Endothelial cell (in vitro differentiated cells): ENCODE results near the gene GPR141. TPM values are rescaled to one million over a fixed set of nuclear protein-coding genes. Genes with fewer than 3 reads are reported as not detected.

Source experiments
- DNase-seq: peaks from one replicate; pipeline ENCODE4 v3.0.0; 2021; ENCODE audit warnings: low spot score
- H3K27ac Mint-ChIP-seq: one replicate; pipeline ENCODE4 v1.8.0; 2021; ENCODE audit warnings: mixed read lengths, inconsistent platforms; ENCODE audit not compliant: unreplicated experiment
- H3K27me3 Mint-ChIP-seq: one replicate; pipeline ENCODE4 v1.8.0; 2021; ENCODE audit warnings: mild to moderate bottlenecking, moderate library complexity, mixed read lengths, inconsistent platforms; ENCODE audit not compliant: unreplicated experiment
- H3K36me3 Mint-ChIP-seq: one replicate; pipeline ENCODE4 v1.8.0; 2021; ENCODE audit warnings: mild to moderate bottlenecking, low read depth, mixed read lengths, inconsistent platforms; ENCODE audit not compliant: unreplicated experiment
- H3K4me1 Mint-ChIP-seq: one replicate; pipeline ENCODE4 v1.8.0; 2021; ENCODE audit warnings: mild to moderate bottlenecking, mixed read lengths, inconsistent platforms; ENCODE audit not compliant: unreplicated experiment
- H3K4me3 Mint-ChIP-seq: one replicate; pipeline ENCODE4 v1.8.0; 2021; ENCODE audit warnings: mild to moderate bottlenecking, mixed read lengths, inconsistent platforms; ENCODE audit not compliant: unreplicated experiment
- H3K9me3 Mint-ChIP-seq: one replicate; pipeline ENCODE4 v1.8.0; 2021; ENCODE audit warnings: mixed read lengths, inconsistent platforms; ENCODE audit not compliant: unreplicated experiment
- total RNA-seq: library from RNA; stranded (reverse); fragmentation: NEBNext Ultra II Directional; extraction: Animal tissue kit (Norgen Biotek cat#: 25700); gene quantifications from one replicate; pipeline ENCODE4 v1.2.1, GENCODE V29; 2021; ENCODE audit not compliant: unreplicated experiment
- TF ChIP-seq, protein P1 (sequence below): fragments of 200-600 bp; sonication (generic); IDR thresholded peaks from one replicate; pipeline ENCODE4 v1.5.0; 2021; ENCODE audit warnings: antibody characterized with exemption; ENCODE audit not compliant: unreplicated experiment

GPR141 gene
- total RNA-seq, 1 donor from 2014 or later = not detected

DNA sequence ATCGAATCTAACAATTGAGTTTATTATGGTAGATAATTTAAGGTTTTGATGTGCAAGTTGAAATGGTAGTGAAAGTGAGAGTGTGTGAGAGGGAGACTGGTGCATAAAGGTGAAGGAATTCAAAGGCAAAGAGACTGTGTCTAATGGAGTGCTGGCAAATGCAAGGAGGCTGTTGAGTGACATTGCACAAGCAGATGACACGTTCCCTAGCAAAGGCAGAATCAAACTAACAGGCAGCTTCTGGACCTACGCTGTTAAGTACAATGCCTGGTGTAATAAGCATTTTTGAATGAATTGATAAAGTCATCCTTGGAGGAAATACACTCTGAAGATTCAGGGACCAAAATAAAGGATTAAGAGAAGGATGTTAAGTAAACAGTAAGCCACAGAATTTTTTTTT lies 11.7 kb upstream of the GPR141 start:
- H3K27ac Mint-ChIP-seq = no peak overlapping the region
- no peak for DNase-seq
- H3K9me3 Mint-ChIP-seq = no peaks in the 10 kb centered on the region

DNA sequence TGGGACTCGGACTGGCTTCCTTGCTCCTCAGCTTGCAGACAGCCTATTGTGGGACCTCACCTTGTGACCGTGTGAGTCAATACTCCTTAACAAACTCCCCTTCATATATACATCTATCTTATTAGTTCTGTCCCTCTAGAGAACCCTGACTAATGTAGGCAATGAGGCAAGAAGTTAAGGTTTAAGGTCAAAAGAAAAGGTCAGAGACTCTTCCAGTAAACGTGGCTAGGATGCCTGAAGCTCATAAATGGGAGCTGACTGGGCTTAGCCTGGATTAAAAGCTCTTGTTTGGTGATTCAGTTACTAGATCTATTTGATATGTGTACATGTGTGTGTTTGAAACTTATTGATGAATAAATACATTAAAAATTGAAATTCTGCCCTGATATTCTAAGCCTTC lies 10.6 kb upstream of the GPR141 start:
- Mint-ChIP-seq H3K36me3 (no peaks in the 10 kb centered on the region), H3K4me1 (no peaks in the 10 kb centered on the region), H3K27ac (no peak overlapping the region), H3K27me3 (no peaks in the 10 kb centered on the region), H3K4me3 (no peak overlapping the region), H3K9me3 (no peaks in the 10 kb centered on the region)
- no peak for DNase-seq
- TF ChIP-seq, protein P1, sequence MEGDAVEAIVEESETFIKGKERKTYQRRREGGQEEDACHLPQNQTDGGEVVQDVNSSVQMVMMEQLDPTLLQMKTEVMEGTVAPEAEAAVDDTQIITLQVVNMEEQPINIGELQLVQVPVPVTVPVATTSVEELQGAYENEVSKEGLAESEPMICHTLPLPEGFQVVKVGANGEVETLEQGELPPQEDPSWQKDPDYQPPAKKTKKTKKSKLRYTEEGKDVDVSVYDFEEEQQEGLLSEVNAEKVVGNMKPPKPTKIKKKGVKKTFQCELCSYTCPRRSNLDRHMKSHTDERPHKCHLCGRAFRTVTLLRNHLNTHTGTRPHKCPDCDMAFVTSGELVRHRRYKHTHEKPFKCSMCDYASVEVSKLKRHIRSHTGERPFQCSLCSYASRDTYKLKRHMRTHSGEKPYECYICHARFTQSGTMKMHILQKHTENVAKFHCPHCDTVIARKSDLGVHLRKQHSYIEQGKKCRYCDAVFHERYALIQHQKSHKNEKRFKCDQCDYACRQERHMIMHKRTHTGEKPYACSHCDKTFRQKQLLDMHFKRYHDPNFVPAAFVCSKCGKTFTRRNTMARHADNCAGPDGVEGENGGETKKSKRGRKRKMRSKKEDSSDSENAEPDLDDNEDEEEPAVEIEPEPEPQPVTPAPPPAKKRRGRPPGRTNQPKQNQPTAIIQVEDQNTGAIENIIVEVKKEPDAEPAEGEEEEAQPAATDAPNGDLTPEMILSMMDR = no peak

More for the DNA sequence above, 11.7 kb upstream of the GPR141 start:
- peaks cover under 1% of the 10 kb centered on the region for H3K4me1 Mint-ChIP-seq
- no peaks in the 10 kb centered on the region for H3K36me3 Mint-ChIP-seq
- TF ChIP-seq, protein P1 = no peak
- H3K27me3 Mint-ChIP-seq = no peaks in the 10 kb centered on the region
- no peak overlapping the region for H3K4me3 Mint-ChIP-seq

GRCh38 chr7:37673523-37673922 lies 10.0 kb upstream of the GPR141 start:
- H3K9me3 Mint-ChIP-seq = no peaks in the 10 kb centered on the region
- H3K4me3 Mint-ChIP-seq = no peak overlapping the region
- no peaks in the 10 kb centered on the region for H3K36me3 Mint-ChIP-seq
- H3K27ac Mint-ChIP-seq = no peak overlapping the region
- DNase-seq = no peak
- no peaks in the 10 kb centered on the region for H3K27me3 Mint-ChIP-seq
- H3K4me1 Mint-ChIP-seq = no peaks in the 10 kb centered on the region
- TF ChIP-seq, protein P1 = no peak

DNA sequence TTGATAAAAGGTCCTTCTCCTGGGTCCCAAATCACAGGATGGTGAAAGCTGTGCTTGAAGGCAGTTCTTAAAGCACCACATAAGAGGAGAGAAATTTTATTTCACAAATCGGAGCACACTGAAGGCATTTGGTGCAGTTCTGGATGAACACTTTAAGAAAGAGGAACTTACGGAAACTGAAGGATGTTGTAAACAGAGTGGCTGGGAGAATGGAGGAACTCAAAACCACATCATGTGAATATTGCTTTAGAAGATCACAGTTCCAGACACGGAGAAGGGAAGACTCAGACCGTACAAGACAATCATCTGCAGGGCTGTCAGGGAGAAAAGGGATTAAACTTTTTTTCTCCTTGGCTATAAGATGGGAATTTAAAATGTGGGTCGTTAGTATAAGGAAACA lies 9.0 kb upstream of the GPR141 start:
- Mint-ChIP-seq H3K9me3 (no peaks in the 10 kb centered on the region), H3K27me3 (no peaks in the 10 kb centered on the region), H3K27ac (no peak overlapping the region), H3K4me3 (no peak overlapping the region), H3K36me3 (no peaks in the 10 kb centered on the region), H3K4me1 (no peaks in the 10 kb centered on the region)
- no peak for DNase-seq
- TF ChIP-seq, protein P1 = no peak

DNA sequence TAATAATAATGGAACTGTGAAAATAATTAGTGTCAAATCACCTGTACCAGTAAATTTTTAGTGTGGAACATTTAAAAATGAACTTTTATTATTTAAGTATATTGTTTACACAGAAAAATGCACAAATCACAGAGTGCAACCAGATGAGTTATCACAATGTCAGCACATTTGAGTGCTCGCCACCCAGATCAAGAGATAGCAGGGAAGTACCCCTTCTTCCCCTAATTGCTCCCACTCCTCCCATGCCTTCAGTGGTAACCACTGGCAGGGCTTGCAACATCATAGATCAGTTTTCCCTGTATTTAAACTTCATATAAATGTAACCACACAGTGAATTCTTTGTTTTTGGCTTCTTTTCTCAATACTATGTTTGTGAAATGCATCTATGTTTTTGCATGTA lies 7.8 kb upstream of the GPR141 start:
- Mint-ChIP-seq H3K27ac (no peak overlapping the region), H3K27me3 (no peaks in the 10 kb centered on the region), H3K4me3 (no peak overlapping the region), H3K36me3 (no peaks in the 10 kb centered on the region), H3K9me3 (no peaks in the 10 kb centered on the region), H3K4me1 (no peaks in the 10 kb centered on the region)
- TF ChIP-seq, protein P1 = no peak
- no peak for DNase-seq
